Skeletal muscle tissue (tissue), 4 donors: ENCODE results near the gene SELENON. TPM values are rescaled to one million over a fixed set of nuclear protein-coding genes. Genes with fewer than 3 reads are reported as not detected.

ENCODE experiments used
- H3K27ac ChIP-seq: one replicate; pipeline ENCODE4 v1.7.0; 2013; ENCODE audit warnings: mild to moderate bottlenecking, low read depth, low read length, inconsistent platforms
- H3K27me3 ChIP-seq, 3 donors: one replicate each; pipeline ENCODE4 v1.7.0; 2013; ENCODE audit warnings: low read length in 3 of 3; ENCODE audit not compliant: control insufficient read depth in 3 of 3, insufficient read depth in 3 of 3
- H3K36me3 ChIP-seq, 3 donors: one replicate each; pipeline ENCODE4 v1.7.0; 2013; ENCODE audit warnings: low read length in 3 of 3; ENCODE audit not compliant: control insufficient read depth in 3 of 3, insufficient read depth in 3 of 3
- H3K4me1 ChIP-seq, 3 donors: one replicate each; pipeline ENCODE4 v1.7.0; 2013; ENCODE audit warnings: low read length in 3 of 3, mild to moderate bottlenecking in 3 of 3; ENCODE audit not compliant: control insufficient read depth in 3 of 3, insufficient read depth in 3 of 3
- H3K4me3 ChIP-seq, 3 donors: one replicate each; pipeline ENCODE4 v1.7.0; 2013; ENCODE audit warnings: low read length in 3 of 3
- H3K9ac ChIP-seq, 3 donors: one replicate each; pipeline ENCODE4 v1.7.0; 2013; ENCODE audit warnings: low read length in 3 of 3, mild to moderate bottlenecking in 3 of 3, moderate library complexity in 2 of 3, low read depth in 1 of 3
- H3K9me3 ChIP-seq, 3 donors: one replicate each; pipeline ENCODE4 v1.7.0; 2013; ENCODE audit warnings: low read length in 3 of 3; ENCODE audit not compliant: control insufficient read depth in 3 of 3
- total RNA-seq: library from RNA; depleted of rRNA; stranded (reverse); fragments of >200 nt; gene quantifications from one replicate; pipeline ENCODE4 v1.2.3, GENCODE V29; 2014
- donor health status: Osteomylitis.

SELENON gene
- total RNA-seq, 1 donor from 2014 or later, result 9.9 TPM

- no peak overlapping the region for H3K9ac ChIP-seq
- H3K9me3 ChIP-seq, result no peaks in the 10 kb centered on the region
- no peaks in the 10 kb centered on the region for H3K27me3 ChIP-seq
- peaks cover 36 to 49% (median 44%) of the 10 kb centered on the region in 3 donors for H3K36me3 ChIP-seq
- peaks cover 18 to 36% (median 26%) of the 10 kb centered on the region in 3 donors for H3K4me1 ChIP-seq
- no peak overlapping the region for H3K4me3 ChIP-seq
- no peak overlapping the region for H3K27ac ChIP-seq
Measured at GRCh38 chr1:25815208-25816111, 15.5 kb downstream of the SELENON start.

DNA sequence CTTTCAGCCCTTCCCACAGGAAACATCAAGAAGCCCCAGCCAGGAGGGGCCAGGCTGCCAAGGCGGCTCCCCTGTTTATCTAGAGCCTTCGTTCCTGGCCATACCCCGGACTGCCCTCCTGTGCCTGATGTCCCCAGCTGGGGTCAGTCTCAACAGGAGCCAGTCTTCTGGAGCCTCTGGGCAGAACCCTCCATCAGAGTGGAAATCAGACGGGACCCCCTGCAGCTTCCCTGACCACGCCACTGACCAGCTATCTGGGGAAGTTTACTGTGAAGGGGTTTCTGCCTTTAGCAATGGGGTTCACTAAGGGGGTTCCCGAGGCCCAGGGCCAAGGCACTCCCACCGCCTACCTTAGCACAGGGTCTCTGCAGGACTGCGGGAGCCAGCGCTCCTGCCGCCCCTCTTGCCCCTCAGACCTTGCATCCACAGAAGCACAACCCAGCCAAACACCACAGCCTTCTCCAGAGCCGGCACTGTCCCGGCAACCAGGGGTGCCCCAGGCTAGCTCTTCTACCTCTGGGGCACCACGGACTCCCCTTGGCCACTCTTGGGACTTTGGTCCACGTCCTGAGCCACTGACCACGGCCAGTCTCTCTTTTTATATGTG, 16.2 kb downstream of the SELENON start:
- H3K9ac ChIP-seq, result no peak overlapping the region
- H3K9me3 ChIP-seq, result no peaks in the 10 kb centered on the region
- no peak overlapping the region for H3K4me3 ChIP-seq
- peaks cover 35 to 45% (median 40%) of the 10 kb centered on the region in 3 donors for H3K36me3 ChIP-seq
- H3K27me3 ChIP-seq, result no peaks in the 10 kb centered on the region
- H3K4me1 ChIP-seq, result peaks cover 17 to 36% (median 25%) of the 10 kb centered on the region in 3 donors
- H3K27ac ChIP-seq, result no peak overlapping the region

- peak overlapping the region; percentile 91 for H3K27ac ChIP-seq
- peaks cover 33 to 51% (median 36%) of the 10 kb centered on the region in 3 donors for H3K4me1 ChIP-seq
- peak overlapping the region in 1 of 3 donors; percentile 98 for H3K9ac ChIP-seq
- no peak overlapping the region for H3K4me3 ChIP-seq
- no peaks in the 10 kb centered on the region for H3K27me3 ChIP-seq
- H3K36me3 ChIP-seq, result peaks cover 25 to 33% (median 28%) of the 10 kb centered on the region in 3 donors
- H3K9me3 ChIP-seq, result no peaks in the 10 kb centered on the region
Measured at GRCh38 chr1:25817840-25818501, 18.0 kb downstream of the SELENON start.

DNA sequence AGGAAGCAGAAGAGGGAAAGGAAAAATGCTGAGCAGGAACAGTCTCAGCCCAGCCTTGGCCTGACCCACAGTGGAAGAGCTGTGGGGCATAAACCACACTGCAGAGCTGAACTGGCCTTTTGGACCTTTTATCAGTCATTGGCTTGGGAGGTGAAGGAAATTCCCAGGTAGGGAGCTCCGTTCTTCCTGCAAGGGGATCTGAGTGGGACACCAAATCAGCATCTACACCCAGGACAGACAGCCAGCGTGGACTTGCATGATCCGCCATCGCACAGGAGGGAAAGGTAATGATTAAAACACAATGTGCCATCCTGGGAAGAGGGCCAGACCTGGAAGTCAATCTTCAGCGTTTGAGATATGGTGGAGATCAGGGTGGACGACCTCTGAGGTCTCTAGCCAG, 18.6 kb downstream of the SELENON start:
- H3K27ac ChIP-seq, result peak overlapping the region; percentile 91
- peak overlapping the region; percentile 80 to 98 (median 95) for H3K4me3 ChIP-seq
- peaks cover 39 to 57% (median 41%) of the 10 kb centered on the region in 3 donors for H3K4me1 ChIP-seq
- no peaks in the 10 kb centered on the region for H3K27me3 ChIP-seq
- peak overlapping the region; percentile 95 to 98 (median 95) for H3K9ac ChIP-seq
- no peaks in the 10 kb centered on the region for H3K9me3 ChIP-seq
- H3K36me3 ChIP-seq, result peaks cover 19 to 31% (median 29%) of the 10 kb centered on the region in 3 donors

- no peaks in the 10 kb centered on the region for H3K9me3 ChIP-seq
- H3K9ac ChIP-seq, result peak within 1 kb of the TSS; percentile 95 to 98 (median 95)
- H3K36me3 ChIP-seq, result peaks cover 12 to 22% (median 18%) of the 10 kb centered on the region in 3 donors
- H3K27me3 ChIP-seq, result no peaks in the 10 kb centered on the region
- H3K27ac ChIP-seq, result peak within 1 kb of the TSS; percentile 91
- peaks cover 39 to 59% (median 42%) of the 10 kb centered on the region in 3 donors for H3K4me1 ChIP-seq
- peak within 1 kb of the TSS; percentile 80 to 98 (median 95) for H3K4me3 ChIP-seq
Measured at GRCh38 chr1:25819491-25820246, 19.7 kb downstream of the SELENON start, which contains the start of gene MTFR1L. Gene MTFR1L (plus strand): TSS chr1:25819954. CDS start chr1:25823105, 3,151 bp downstream.

GRCh38 chr1:25820247-25821111, 20.5 kb downstream of the SELENON start:
- H3K4me3 ChIP-seq, result peak overlapping the region; percentile 80 to 98 (median 95)
- peaks cover 10 to 15% (median 15%) of the 10 kb centered on the region in 3 donors for H3K36me3 ChIP-seq
- peaks cover 39 to 62% (median 42%) of the 10 kb centered on the region in 3 donors for H3K4me1 ChIP-seq
- H3K27me3 ChIP-seq, result no peaks in the 10 kb centered on the region
- H3K9me3 ChIP-seq, result no peaks in the 10 kb centered on the region
- H3K9ac ChIP-seq, result peak overlapping the region; percentile 95 to 98 (median 95)
- peak overlapping the region; percentile 91 for H3K27ac ChIP-seq

DNA sequence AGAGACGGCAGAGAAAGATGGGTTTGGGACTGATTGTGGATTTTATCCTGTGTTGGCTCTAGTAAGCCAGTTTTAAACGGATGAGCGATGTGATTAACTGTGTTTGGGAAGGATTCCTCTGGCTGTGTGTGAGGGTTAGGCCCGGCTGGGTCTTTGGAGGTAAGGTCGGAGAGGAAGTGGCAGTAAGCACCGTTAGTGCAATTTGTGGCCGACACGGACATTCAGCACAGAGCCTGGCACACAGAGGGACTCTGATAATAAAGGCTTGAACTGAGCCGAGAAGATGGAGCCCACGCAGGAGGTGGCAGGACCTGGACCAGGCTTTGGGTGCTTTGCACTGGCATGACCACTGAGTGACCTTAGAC, 21.1 kb downstream of the SELENON start:
- no peaks in the 10 kb centered on the region for H3K27me3 ChIP-seq

DNA sequence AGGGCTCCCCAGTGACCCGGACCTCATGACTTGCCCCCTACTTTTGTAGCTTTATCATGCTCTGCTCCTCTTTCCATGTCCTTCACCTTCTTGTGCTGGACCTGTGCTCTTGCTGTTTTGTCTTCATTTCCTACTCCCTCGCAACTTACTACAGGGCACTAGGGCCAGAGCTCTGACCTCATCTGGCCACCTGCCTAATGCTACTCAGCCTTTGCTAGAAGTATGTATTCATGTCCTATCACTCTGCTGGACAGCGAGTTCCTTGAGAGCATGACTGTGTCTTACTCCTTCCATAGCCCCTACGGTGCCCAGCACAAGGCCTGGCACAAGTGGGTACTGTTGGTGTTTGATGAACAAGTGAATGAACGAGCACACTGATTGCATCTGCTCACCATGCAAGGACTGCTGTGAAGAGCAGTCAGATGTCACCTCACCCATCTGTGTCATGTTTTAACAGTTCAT, 21.7 kb downstream of the SELENON start:
- peaks cover 11 to 18% (median 11%) of the 10 kb centered on the region in 3 donors for H3K36me3 ChIP-seq
- peak overlapping the region; percentile 95 to 98 (median 95) for H3K9ac ChIP-seq
- H3K4me1 ChIP-seq, result peaks cover 39 to 62% (median 48%) of the 10 kb centered on the region in 3 donors

More for the DNA sequence above, 21.1 kb downstream of the SELENON start:
- Histone ChIP-seq H3K9me3 (no peaks in the 10 kb centered on the region), H3K4me3 (peak overlapping the region; percentile 80 to 98 (median 95)), H3K4me1 (peaks cover 39 to 62% (median 48%) of the 10 kb centered on the region in 3 donors), H3K36me3 (peaks cover 9 to 12% (median 11%) of the 10 kb centered on the region in 3 donors), H3K9ac (peak overlapping the region; percentile 95 to 98 (median 95)), H3K27ac (peak overlapping the region; percentile 91)

More for the DNA sequence above, 21.7 kb downstream of the SELENON start:
- Histone ChIP-seq H3K9me3 (no peaks in the 10 kb centered on the region), H3K27ac (no peak overlapping the region), H3K4me3 (peak overlapping the region; percentile 80 to 98 (median 95)), H3K27me3 (no peaks in the 10 kb centered on the region)
